HL-60 (cell line): ENCODE measurements around the gene SIGLEC12.

Source experiments
- DNase-seq, 2 experiments: peaks; one replicate each; pipeline ENCODE4 v3.0.0-alpha.2; 2010 to 2020; ENCODE audit warnings: low read depth in 1 of 2, low spot score in 1 of 2
- H3K27ac ChIP-seq: fragments of 250-450 bp; sonication (Bioruptor Pico); replicated peaks from 2 replicates; pipeline ENCODE4 v1.5.1; 2020; ENCODE audit warnings: mild to moderate bottlenecking, moderate library complexity
- H3K27me3 ChIP-seq: fragments of 250-450 bp; sonication (Bioruptor Pico); 2 replicates; pipeline ENCODE4 v1.5.1; 2021; ENCODE audit warnings: mild to moderate bottlenecking, moderate library complexity; ENCODE audit not compliant: insufficient read depth, poor library complexity, severe bottlenecking
- H3K4me3 ChIP-seq: replicated peaks from 2 replicates; pipeline ENCODE4 v1.5.1; 2011; ENCODE audit warnings: mild to moderate bottlenecking, control low read depth, low read length; ENCODE audit not compliant: insufficient read depth
- GABPA ChIP-seq: IDR thresholded peaks from 2 replicates; pipeline ENCODE4 v1.6.1; 2012; ENCODE audit warnings: low read depth
- POLR2AphosphoS5 ChIP-seq: IDR thresholded peaks from 2 replicates; pipeline ENCODE4 v1.6.1; 2012; ENCODE audit warnings: low read depth
- SPI1 ChIP-seq: IDR thresholded peaks from 2 replicates; pipeline ENCODE4 v1.6.1; 2012; ENCODE audit warnings: low read depth, mild to moderate bottlenecking, borderline replicate concordance
- TF ChIP-seq, protein P1 (sequence below): IDR thresholded peaks from one replicate; pipeline ENCODE4 v1.5.1; 2011; ENCODE audit warnings: low read length, control low read depth, inconsistent platforms; ENCODE audit not compliant: insufficient read depth
- TF ChIP-seq, protein P2 (sequence below): IDR thresholded peaks from 2 replicates; pipeline ENCODE4 v1.6.1; 2012; ENCODE audit warnings: low read depth; ENCODE audit not compliant: insufficient replicate concordance

Gene SIGLEC12

DNA sequence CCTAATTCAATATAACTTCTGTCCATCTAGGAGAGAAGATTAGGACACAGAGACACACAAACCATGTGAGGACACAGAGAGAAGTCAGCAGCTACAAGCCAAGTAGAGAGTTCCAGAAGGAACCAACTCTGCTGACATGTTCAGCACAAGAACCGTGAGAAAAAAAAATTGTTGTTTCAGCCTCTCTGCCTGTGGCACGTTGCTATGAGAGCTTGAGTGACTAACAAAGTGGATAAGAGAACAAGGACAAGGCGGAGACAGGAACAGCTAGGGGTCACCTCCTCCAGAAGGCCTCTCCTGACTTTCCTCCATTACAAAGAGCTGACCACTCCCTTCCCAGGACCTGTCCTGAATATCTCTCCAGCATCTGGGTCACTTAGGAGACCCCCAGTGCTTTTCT lies 5.6 kb upstream of the SIGLEC12 start:
- TF ChIP-seq SPI1 (no peak), GABPA (no peak), POLR2AphosphoS5 (no peak)
- TF ChIP-seq, protein P1, sequence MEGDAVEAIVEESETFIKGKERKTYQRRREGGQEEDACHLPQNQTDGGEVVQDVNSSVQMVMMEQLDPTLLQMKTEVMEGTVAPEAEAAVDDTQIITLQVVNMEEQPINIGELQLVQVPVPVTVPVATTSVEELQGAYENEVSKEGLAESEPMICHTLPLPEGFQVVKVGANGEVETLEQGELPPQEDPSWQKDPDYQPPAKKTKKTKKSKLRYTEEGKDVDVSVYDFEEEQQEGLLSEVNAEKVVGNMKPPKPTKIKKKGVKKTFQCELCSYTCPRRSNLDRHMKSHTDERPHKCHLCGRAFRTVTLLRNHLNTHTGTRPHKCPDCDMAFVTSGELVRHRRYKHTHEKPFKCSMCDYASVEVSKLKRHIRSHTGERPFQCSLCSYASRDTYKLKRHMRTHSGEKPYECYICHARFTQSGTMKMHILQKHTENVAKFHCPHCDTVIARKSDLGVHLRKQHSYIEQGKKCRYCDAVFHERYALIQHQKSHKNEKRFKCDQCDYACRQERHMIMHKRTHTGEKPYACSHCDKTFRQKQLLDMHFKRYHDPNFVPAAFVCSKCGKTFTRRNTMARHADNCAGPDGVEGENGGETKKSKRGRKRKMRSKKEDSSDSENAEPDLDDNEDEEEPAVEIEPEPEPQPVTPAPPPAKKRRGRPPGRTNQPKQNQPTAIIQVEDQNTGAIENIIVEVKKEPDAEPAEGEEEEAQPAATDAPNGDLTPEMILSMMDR = no peak
- TF ChIP-seq, protein P2, sequence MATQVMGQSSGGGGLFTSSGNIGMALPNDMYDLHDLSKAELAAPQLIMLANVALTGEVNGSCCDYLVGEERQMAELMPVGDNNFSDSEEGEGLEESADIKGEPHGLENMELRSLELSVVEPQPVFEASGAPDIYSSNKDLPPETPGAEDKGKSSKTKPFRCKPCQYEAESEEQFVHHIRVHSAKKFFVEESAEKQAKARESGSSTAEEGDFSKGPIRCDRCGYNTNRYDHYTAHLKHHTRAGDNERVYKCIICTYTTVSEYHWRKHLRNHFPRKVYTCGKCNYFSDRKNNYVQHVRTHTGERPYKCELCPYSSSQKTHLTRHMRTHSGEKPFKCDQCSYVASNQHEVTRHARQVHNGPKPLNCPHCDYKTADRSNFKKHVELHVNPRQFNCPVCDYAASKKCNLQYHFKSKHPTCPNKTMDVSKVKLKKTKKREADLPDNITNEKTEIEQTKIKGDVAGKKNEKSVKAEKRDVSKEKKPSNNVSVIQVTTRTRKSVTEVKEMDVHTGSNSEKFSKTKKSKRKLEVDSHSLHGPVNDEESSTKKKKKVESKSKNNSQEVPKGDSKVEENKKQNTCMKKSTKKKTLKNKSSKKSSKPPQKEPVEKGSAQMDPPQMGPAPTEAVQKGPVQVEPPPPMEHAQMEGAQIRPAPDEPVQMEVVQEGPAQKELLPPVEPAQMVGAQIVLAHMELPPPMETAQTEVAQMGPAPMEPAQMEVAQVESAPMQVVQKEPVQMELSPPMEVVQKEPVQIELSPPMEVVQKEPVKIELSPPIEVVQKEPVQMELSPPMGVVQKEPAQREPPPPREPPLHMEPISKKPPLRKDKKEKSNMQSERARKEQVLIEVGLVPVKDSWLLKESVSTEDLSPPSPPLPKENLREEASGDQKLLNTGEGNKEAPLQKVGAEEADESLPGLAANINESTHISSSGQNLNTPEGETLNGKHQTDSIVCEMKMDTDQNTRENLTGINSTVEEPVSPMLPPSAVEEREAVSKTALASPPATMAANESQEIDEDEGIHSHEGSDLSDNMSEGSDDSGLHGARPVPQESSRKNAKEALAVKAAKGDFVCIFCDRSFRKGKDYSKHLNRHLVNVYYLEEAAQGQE = no peak

DNA sequence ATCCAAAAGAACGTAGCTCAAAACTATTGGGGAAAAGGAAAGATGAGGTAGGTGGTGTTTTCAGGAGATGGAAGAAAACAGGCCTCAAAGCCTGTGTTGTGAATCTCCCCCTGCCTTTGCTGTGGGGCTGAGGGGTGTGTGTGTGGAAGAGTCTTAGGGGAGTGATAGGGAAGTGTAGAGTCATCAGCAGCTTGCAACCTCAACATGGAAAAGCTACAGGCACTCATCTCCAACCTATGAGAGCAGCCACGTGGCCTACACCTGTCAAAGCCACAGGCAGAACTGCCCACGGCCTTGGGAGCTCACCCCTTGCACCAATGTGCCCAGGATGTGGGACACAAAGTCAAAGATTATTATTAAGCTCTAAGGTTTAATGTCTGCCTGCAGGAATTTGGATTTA lies 4.3 kb upstream of the SIGLEC12 start:
- Histone ChIP-seq H3K27me3 (no peaks in the 10 kb centered on the region), H3K27ac (no peak overlapping the region), H3K4me3 (no peak overlapping the region)
- TF ChIP-seq GABPA (no peak), POLR2AphosphoS5 (no peak), SPI1 (no peak)
- TF ChIP-seq, protein P2 = no peak
- TF ChIP-seq, protein P1 = no peak
- no peak for DNase-seq

More for the DNA sequence above, 5.6 kb upstream of the SIGLEC12 start:
- Histone ChIP-seq H3K27ac (no peak overlapping the region), H3K27me3 (no peaks in the 10 kb centered on the region), H3K4me3 (no peak overlapping the region)
- no peak for DNase-seq

DNA sequence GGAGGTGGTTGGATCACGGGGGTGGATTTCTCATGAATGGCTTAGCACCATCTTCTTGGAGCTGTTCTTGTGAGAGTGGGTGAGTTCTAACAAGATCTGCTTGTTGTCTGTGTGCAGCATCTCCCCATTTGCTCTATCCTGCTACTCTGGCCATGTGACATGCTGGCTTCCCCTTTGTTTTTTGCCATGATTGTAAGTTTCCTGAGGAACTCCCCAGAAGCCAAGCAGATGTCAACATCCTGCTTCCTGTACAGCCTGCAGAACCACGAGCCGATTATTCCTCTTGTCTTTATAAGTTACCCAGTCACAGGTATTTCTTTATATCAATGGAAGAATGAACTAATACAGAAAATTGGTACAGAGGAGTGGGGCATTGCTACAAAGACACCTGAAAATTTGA lies 2.3 kb upstream of the SIGLEC12 start:
- Histone ChIP-seq H3K27ac (peak overlapping the region; percentile 2), H3K4me3 (no peak overlapping the region), H3K27me3 (no peaks in the 10 kb centered on the region)
- TF ChIP-seq, protein P1 = no peak
- TF ChIP-seq SPI1 = no peak
- TF ChIP-seq GABPA = no peak
- no peak for TF ChIP-seq POLR2AphosphoS5
- TF ChIP-seq, protein P2 = no peak
- peak; percentile 40 to 56 for DNase-seq
